Measurements from ENCODE around the gene ZNF629. TPM values are rescaled to one million over a fixed set of nuclear protein-coding genes. Genes with fewer than 3 reads are reported as not detected.

ZNF629 gene
- total and polyA plus RNA-seq, 2 of the 4 experiments (the other 2 are of a cell fraction): 7.3 to 9.1 TPM

- Histone ChIP-seq H3K4ac (ENCODE audit: low read depth, low read length) (no peak overlapping the region), H2AFZ (replicated peaks; ENCODE audit: low read length, poor library complexity) (peak overlapping the region; percentile 100), H2BK15ac (ENCODE audit: low read depth, low read length) (no peak overlapping the region), H4K5ac (ENCODE audit: low read depth, low read length) (no peak overlapping the region), H3K4me3 (ENCODE audit: insufficient read depth, low read depth, low read length) (peak overlapping the region; percentile 77), H3K27me3 (ENCODE audit: control insufficient read depth, insufficient read depth, low read length) (no peaks in the 10 kb centered on the region), H3K27ac (ENCODE audit: insufficient read depth, low read length) (peak overlapping the region; percentile 31; the same call in 1 of the 2 replicates), H3K9ac (ENCODE audit: low read depth, low read length) (peak overlapping the region; percentile 11), H2BK20ac (ENCODE audit: low read depth, low read length) (no peak overlapping the region), H3K14ac (replicated peaks; ENCODE audit: low read depth, low read length) (no peak overlapping the region), H2AK9ac (replicated peaks; ENCODE audit: low read depth, low read length, poor library complexity) (peak overlapping the region; percentile 87), H3K18ac (ENCODE audit: low read depth, low read length) (no peak overlapping the region), H3K36me3 (ENCODE audit: control insufficient read depth, insufficient read depth, low read length) (peaks cover 37% of the 10 kb centered on the region), H3K4me1 (ENCODE audit: control insufficient read depth, insufficient read depth, low read length) (peaks cover 12% of the 10 kb centered on the region), H3K9me3 (ENCODE audit: control insufficient read depth, insufficient read depth, low read length) (no peaks in the 10 kb centered on the region), H2BK120ac (ENCODE audit: low read depth, low read length) (no peak overlapping the region), H4K8ac (ENCODE audit: low read depth in 2 of 2, low read length in 2 of 2) (no peak overlapping the region), H3K56ac (ENCODE audit: extremely low read depth, insufficient read depth, low read length) (no peak overlapping the region; the same call in 1 of the 2 replicates), H3K23ac (ENCODE audit: low read depth, low read length) (peak overlapping the region; percentile 63; the same call in 1 of the 2 replicates), H3K79me1 (ENCODE audit: low read depth in 1 of 2, low read length in 2 of 2) (peaks cover 20 to 52% of the 10 kb centered on the region in 2 experiments), H2AK5ac (ENCODE audit: low read depth, low read length) (no peak overlapping the region), H4K20me1 (ENCODE audit: insufficient read depth, low read length) (peaks cover 17% of the 10 kb centered on the region), H3K9me1 (ENCODE audit: insufficient read depth, low read length) (0 out of 2 replicates have a peak, but pooled peaks cover 4% of the 10 kb centered on the region), H4K91ac (ENCODE audit: insufficient read depth, low read depth, low read length) (no peak overlapping the region), H3K4me2 (ENCODE audit: low read depth, low read length) (peak overlapping the region; percentile 92), H2BK5ac (ENCODE audit: low read depth, low read length, poor library complexity, severe bottlenecking) (no peak overlapping the region)
- intact Hi-C loops (cut with micrococcal nuclease): loop anchor here (5.0 kb wide), 1 partner anchor 161 kb away; the partner anchor contains the start of gene FBXL19
- ChIA-PET CTCF (no interaction called here), POLR2A (ENCODE audit: unreplicated experiment) (no interaction called here)
- no peak for DNase-seq
- no TSS peak for BruUV-seq (replicated peaks)
- no peak for TF ChIP-seq CTCF (conservative IDR thresholded peaks at IDR 0.05; ENCODE audit: low read depth, low read length)
- peak; percentile 9 for TF ChIP-seq RCOR1 (IDR thresholded peaks at IDR 0.05; ENCODE audit: insufficient replicate concordance, low read length)
- ATAC-seq (ENCODE audit: low read depth): peak; percentile 1; the same call in 1 of the 2 replicates
- in situ Hi-C loops (cut with MboI; ENCODE audit: low sequenced_read_pairs): no loop called here
- dilution Hi-C loops (cut with HindIII; ENCODE audit: low sequenced_read_pairs, unreplicated experiment): no loop called here
- 90% methylated on average over 2 of the region's 26 CpGs; no CpG with 5 or more reads in 1 of the 2 experiments for WGBS, 2 experiments (ENCODE audit: extremely low coverage in 2 of 2, insufficient read length in 1 of 2)
These were observed 26.2 kb downstream of the ZNF629 start for GRCh38 chr16:30760577-30761426.

Data from IMR-90 (cell line).